ENCODE measurements around the gene OR4C6.

Gene OR4C6

GRCh38 chr11:55661901-55662300 lies at the start of gene OR4C6:
Gene OR4C6, plus strand, starts transcription at chr11:55662201. Its CDS starts 2,966 bp downstream, at chr11:55665167.
- DNase-seq = no peak

DNA sequence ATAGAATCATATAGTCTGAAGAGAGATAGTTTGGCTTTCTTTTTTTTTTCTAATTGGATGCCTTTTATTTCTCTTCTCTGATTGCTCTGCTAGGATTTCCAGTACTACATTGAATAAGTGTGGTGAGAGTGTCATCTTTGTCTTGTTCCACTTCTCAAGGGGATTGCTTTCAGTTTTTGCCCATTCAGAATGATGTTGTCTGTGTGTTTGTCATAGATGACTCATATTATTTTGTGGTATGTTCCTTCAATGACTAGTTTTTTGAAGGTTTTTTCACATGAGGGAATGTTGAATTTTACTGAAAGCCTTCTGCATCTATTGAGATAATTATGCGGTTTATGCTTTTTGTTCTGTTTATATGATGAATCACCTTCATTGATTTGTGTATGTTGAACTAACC lies 37.5 kb upstream of the OR4C6 start:
- no peak for DNase-seq

DNA sequence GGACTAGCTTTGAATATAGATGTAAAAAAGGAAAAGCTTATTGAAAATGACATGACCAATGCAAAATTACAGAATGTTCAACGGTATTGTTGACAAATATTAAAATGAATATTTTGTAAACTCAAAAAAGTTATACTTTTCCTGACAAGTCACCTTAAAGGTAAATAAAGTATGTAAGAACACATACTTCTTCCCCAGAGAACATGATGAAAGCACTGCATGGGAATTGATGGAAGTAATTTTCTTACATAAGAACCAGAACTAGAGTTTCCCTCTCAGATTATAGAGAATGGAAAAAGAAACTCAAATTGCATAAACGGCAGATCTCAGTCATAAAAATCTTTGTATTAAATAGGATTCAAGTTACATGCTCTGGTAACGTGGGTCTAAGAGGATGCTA lies 27.2 kb upstream of the OR4C6 start, which contains the start of gene OR4P4:
OR4P4 (plus strand) TSS at position 301 of the 400 bp plus-strand sequence.
- no peak for DNase-seq

GRCh38 chr11:55648027-55648426 lies 14.0 kb upstream of the OR4C6 start, which contains the start of gene OR4S2:
Gene OR4S2, plus strand, starts transcription at chr11:55648327. Its CDS starts 2,577 bp downstream, at chr11:55650904.
- no peak for DNase-seq

GRCh38 chr11:55652560-55652959 lies 9.4 kb upstream of the OR4C6 start:
- no peak for DNase-seq

DNA sequence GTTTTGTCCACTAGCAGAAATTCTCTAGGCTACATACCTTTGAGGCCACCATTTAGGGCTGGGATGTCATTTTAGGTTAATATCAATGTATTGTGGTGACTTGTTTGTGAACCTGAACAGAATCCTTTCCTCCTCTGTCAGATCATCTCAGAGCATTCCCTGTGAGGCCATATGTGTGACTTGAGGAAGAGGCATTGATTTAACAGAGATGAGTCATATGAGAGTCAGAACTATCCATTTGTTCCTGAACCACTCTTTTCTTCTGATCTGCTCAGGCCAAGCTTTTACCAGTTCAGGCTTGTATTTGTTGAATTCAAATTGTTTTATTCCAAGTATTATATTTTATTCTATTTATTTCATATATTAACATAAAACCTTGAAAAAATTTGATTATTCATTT lies 6.9 kb upstream of the OR4C6 start:
- no peak for DNase-seq

- no peak for DNase-seq
These were observed 3.9 kb upstream of the OR4C6 start for GRCh38 chr11:55658031-55658573.

DNA sequence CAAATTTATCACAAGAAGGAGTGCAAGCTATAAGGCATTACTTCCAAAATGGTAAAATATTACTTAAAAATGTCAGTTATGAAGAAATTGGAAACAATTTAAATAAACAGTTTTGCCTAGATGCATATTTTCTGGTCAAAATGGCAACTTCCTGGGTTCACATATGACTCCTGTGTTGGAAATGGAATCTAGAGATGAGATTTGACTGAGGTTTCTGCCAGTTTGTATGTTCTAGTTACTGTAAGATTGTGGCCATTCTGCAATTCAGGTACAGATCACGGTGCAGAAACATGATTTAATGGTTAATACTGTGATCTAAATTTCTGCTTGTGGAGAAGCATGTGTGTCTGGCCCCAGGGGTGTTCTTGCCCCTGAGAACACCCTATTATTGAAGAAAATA lies 3.4 kb upstream of the OR4C6 start:
- DNase-seq = no peak

DNA sequence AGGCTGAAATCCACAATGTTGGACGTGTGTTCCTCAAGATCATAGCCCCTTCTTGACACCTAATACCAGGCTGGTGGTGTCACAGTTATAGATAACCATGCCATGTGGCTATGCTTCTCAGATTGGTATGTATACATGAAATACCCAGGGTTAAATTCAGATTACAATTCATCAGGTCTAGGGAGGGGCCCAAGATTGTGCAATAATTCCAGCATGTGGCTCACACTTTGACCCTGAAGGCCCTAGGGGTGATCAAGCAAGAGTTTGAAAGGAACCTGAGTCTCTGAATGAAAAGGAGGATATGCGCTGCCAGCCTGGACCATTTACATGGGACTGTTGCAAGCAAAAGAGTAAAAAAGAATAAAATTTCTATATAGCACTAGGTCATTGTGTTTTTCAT lies 7.4 kb downstream of the OR4C6 start:
- no peak for DNase-seq

GRCh38 chr11:55673860-55674259 lies 11.9 kb downstream of the OR4C6 start:
- no peak for DNase-seq

DNA sequence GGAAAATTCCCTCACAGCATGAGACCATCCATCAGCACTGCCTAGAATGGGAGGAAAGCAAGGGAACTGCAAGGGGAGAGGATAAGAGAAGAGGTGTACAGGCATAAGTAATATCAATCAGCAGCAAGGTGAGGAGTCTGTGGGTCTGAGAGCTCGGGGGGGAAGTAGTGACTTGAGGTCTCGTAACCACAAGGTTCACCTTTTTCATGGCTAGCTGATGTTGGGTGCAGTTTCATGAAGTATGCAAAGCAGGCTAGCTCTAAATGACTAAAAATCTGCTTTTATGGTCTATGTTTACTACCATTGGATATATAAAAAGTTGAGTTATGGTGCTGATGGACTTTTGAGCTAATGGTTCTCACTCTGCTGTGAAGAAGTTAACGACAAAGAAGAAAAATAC lies 35.8 kb downstream of the OR4C6 start:
- DNase-seq = no peak

DNA sequence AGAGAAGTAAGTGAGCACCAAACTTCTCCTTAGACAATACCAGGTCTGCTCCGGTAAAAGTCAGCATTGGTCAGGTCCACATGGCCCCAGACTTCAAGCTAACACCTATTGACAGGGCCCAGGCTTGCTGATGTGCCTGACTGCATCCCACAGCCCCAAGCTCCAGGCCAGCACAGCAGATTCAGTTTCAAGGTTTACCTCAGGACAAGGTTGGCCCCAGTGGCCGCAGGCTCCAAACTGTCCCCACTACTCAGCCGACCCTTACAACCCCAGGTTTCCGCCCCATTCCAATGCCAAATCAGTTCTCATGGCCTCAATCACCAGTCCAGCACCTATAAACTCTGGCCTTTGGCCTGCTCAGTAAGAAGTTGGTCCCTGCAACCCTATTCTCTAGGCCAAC lies 39.4 kb downstream of the OR4C6 start:
- DNase-seq = no peak

- peak; percentile 70 for DNase-seq
These were observed 45.0 kb downstream of the OR4C6 start for GRCh38 chr11:55707029-55707428.

DNA sequence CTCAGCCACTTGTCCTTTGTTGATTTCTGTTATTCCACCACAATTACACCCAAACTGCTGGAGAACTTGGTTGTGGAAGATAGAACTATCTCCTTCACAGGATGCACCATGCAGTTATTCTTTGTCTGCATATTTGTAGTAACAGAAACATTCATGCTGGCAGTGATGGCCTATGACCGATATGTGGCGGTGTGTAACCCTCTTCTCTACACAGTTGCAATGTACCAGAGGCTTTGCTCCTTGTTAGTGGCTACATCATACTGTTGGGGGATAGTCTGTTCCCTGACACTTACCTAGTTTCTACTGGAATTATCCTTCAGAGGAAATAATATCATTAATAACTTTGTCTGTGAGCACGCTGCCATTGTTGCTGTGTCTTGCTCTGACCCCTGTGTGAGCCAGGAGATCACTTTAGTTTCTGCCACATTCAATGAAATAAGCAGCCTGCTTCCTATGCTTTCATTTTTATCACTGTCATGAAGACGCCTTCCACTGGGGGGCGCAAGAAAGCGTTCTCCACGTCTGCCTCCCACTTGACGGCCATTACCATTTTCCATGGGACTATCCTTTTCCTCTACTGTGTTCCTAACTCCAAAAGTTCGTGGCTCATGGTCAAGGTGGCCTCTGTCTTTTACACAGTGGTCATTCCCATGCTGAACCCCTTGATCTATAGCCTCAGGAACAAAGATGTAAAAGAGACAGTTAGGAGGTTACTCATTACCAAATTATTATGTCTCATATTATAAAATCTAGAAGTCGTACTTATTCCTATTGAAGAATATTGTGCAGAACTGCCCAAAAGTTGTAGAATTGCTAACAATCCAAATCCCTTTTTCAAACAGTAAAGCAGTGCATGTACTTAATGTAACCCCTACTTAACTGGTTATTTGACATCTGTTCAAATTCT lies 53.2 kb downstream of the OR4C6 start:
- peak; percentile 12 for DNase-seq
